AG10803 (cell line): ENCODE results near the gene IL1R1.

Source experiments
- DNase-seq: peaks from one replicate; pipeline ENCODE4 v3.0.0; 2010; ENCODE audit warnings: low read depth
- H3K4me3 ChIP-seq: 2 replicates; pipeline ENCODE4 v1.5.1; 2011; ENCODE audit warnings: mild to moderate bottlenecking, low read length, control low read depth
- TF ChIP-seq, protein P1 (sequence below): conservative IDR thresholded peaks from 2 replicates; pipeline ENCODE4 v1.5.1; 2011; ENCODE audit warnings: mild to moderate bottlenecking, low read length, control low read depth, inconsistent platforms

The IL1R1 gene

DNA sequence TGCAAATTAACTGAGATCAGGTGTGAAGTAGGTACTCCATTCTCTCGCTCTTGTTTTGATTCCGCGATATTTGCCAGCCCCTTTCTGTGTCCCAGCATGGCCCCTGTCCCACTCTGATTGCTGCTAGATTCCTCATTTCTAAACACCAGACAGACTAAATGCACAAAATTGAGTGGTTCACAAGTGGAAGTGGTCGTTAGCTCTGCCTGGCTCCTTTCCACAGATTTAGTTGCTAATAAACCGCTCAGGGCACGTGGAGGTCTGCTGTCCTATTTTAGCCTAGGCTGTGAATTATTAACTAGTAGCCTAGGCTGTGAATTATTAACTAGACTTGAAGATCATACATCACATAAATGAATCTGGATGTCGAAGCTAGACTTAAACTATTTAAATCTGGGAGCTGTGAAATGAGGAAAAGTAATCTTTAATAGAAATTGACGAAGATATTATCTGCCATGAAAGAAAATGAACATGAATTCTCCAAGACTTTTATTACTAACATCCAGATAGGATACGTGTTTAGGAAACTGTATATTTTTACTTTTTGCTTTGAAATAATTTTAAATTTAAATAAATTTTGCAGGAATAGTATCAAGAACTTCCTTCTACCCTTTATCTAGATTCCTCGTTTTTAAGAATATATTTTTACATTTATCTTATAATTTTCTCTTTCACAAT is 48.0 kb downstream of the IL1R1 start:
- DNase-seq: no peak
- H3K4me3 ChIP-seq: no peak overlapping the region
- TF ChIP-seq, protein P1, sequence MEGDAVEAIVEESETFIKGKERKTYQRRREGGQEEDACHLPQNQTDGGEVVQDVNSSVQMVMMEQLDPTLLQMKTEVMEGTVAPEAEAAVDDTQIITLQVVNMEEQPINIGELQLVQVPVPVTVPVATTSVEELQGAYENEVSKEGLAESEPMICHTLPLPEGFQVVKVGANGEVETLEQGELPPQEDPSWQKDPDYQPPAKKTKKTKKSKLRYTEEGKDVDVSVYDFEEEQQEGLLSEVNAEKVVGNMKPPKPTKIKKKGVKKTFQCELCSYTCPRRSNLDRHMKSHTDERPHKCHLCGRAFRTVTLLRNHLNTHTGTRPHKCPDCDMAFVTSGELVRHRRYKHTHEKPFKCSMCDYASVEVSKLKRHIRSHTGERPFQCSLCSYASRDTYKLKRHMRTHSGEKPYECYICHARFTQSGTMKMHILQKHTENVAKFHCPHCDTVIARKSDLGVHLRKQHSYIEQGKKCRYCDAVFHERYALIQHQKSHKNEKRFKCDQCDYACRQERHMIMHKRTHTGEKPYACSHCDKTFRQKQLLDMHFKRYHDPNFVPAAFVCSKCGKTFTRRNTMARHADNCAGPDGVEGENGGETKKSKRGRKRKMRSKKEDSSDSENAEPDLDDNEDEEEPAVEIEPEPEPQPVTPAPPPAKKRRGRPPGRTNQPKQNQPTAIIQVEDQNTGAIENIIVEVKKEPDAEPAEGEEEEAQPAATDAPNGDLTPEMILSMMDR: no peak

DNA sequence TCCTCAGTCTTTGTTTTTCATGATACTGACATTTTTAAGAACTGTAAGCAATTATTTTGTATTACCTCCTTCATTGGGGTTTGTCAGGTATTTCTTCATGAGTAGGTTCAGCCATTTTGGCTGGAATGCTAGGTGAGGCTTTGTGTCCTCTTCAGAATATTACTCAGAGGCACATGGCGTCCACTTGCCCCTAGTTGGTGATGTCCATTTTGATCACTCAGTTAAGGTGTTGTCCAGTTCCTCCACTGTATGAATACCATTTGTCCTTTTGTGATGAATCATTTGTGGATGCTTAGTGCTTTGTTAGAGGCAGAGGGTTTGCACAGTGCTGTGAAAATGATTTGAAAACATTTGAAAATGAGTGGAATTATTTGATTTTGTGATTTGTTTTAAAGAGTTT is 49.0 kb downstream of the IL1R1 start:
- TF ChIP-seq, protein P1: no peak
- DNase-seq: no peak
- no peak overlapping the region for H3K4me3 ChIP-seq

DNA sequence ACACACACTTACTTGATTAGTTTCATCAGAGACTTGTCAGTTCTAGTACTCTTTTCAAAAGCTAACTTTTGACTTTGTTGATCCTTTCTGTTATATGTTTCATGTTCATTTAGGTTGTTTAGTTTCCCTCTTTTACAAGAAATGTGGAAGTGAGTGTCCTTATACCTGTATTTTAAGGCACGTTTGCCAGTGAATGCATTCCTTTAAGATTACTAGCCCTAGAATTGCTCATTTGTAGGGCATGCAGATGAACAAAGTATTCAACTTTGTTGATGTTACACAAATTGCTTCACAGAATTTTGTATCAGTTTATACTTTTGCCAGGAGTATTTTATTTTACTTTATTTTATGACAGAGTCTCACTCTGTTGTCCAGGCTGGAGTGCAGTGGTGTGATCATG is 50.5 kb downstream of the IL1R1 start:
- DNase-seq: no peak
- TF ChIP-seq, protein P1: no peak
- no peak overlapping the region for H3K4me3 ChIP-seq

DNA sequence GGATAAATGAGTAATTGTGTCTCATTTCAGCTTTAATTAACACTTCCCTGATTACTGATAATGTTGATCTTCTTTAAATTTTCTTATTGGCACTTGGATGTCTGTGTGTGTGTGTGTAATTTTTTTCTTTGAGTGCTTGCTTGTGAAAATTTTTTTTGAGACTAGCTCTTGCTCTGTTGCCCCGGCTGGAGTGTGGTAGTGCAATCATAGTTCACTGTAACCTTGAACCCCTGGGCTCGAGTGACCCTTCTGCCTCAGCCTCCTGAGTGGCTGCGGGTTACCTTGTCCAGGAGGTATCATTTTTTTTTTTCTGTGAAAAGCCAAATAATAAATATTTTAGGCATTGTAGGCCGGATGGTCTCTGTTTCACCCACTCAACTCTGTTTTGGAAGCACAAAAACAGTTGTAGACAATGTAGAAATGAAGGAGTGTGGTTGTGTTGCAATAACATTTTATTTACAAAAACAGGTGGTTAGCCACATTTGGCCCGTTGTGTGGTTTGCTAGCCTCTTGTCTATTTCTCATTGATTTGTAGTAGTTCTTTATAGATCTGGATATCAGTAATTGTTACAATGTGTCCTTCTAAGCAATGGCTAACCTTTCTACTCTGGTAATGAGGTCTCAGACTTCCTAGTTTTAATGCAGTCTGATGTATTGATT is 52.2 kb downstream of the IL1R1 start:
- H3K4me3 ChIP-seq: no peak overlapping the region
- TF ChIP-seq, protein P1: no peak

DNA sequence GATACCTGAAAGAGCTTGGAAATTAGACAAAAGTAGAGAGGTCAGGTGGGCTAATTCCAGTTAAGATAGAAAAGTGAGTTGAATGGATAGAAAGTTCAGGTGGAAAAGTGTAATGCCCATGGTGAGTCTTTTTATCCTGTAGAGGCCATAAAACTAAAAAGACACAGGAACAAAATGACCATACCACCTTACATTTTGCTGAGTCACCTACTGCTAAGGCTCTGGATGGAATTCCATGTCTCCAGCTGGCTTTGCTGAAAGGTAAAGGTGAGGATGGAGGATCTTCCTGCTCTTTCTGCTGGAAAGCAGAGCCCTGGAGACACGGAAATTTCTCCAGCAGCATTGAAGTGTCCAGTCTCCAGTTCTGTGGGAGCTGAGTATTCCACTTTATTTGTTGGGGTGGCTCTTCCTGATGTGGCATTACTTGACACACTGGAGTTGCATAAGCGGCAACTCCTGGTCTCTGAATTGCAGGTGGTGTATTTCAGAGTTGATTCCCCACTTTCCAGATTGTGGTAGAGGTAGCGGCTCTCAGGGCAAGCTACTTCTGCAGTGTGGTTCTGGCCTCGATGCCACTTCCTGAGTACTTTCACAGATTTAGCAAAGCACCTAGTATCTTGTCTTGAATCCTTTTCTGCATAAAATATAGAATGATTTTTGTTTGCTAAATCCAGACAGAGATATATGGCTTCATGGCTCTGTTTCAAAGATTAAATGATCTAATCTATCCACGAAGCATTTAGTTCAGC is 55.0 kb downstream of the IL1R1 start:
- DNase-seq: no peak
- no peak overlapping the region for H3K4me3 ChIP-seq
- TF ChIP-seq, protein P1: no peak

More for the DNA sequence above, 52.2 kb downstream of the IL1R1 start:
- DNase-seq: no peak

DNA sequence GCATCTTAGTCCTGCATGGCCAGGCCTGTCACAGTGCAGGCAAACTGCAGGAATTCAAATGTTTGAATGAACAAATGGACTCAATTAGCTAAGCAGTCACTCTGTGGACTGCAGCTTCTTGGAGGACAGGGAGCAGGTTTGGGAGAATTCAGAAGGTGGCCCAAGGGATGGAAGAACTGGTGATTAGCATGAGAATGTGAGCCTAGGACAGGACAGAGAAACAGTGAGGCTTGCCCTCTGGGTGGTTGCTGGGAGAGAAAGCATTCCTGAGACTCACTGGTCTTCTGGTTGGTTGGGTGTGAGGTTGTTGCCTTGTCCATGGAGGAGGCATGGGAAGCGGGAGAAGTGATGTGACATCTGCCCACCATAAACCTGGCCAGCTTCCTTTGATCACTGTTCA is 58.0 kb downstream of the IL1R1 start:
- DNase-seq: no peak
- no peak overlapping the region for H3K4me3 ChIP-seq
- TF ChIP-seq, protein P1: no peak
